ENCODE measurements around the gene DHX15.

The DHX15 gene

GRCh38 chr4:24559889-24560288, 24.5 kb downstream of the DHX15 start:
- TF ChIP-seq CTCF (IDR thresholded peaks at IDR 0.05; ENCODE audit: low read depth, low read length), result no peak
- no peak for DNase-seq (ENCODE audit: extremely low read depth, low read depth)

GRCh38 chr4:24559032-24559821, 25.1 kb downstream of the DHX15 start:
- no peak for TF ChIP-seq CTCF (IDR thresholded peaks at IDR 0.05; ENCODE audit: low read depth, low read length)
- DNase-seq (ENCODE audit: extremely low read depth, low read depth), result no peak

- DNase-seq (ENCODE audit: extremely low read depth, low read depth), result no peak
- no peak for TF ChIP-seq CTCF (IDR thresholded peaks at IDR 0.05; ENCODE audit: low read depth, low read length)
Measured at GRCh38 chr4:24557026-24558025, 27.0 kb downstream of the DHX15 start.

GRCh38 chr4:24551492-24552289, 32.7 kb downstream of the DHX15 start:
- no peak for DNase-seq (ENCODE audit: extremely low read depth, low read depth)
- peak; percentile 34 for TF ChIP-seq CTCF (IDR thresholded peaks at IDR 0.05; ENCODE audit: low read depth, low read length)

- TF ChIP-seq CTCF (IDR thresholded peaks at IDR 0.05; ENCODE audit: low read depth, low read length), result no peak
Measured at GRCh38 chr4:24550441-24551175, 33.7 kb downstream of the DHX15 start.

GRCh38 chr4:24547979-24548378, 36.4 kb downstream of the DHX15 start:
- no peak for TF ChIP-seq CTCF (IDR thresholded peaks at IDR 0.05; ENCODE audit: low read depth, low read length)
- no peak for DNase-seq (ENCODE audit: extremely low read depth, low read depth)

More at GRCh38 chr4:24550441-24551175, 33.7 kb downstream of the DHX15 start:
- DNase-seq (ENCODE audit: extremely low read depth, low read depth), result no peak
